ENCODE results near the gene ACAT1. TPM values are rescaled to one million over a fixed set of nuclear protein-coding genes. Genes with fewer than 3 reads are reported as not detected.

The ACAT1 gene
- 114 TPM in 2 replicates for total RNA-seq

GRCh38 chr11:108121274-108122155 lies at the start of gene ACAT1:
ACAT1 (plus strand) TSS chr11:108121567; CDS start chr11:108121607, 40 bp downstream.

Other genes with a start within 250 kb of the ACAT1 start
- not detected in 2 replicates for gene RAB39A, start 193.1 kb upstream of the ACAT1 start, total RNA-seq
- gene CUL5, start 112.7 kb upstream of the ACAT1 start, total RNA-seq, result 40.3 and 45.2 TPM in 2 replicates
- 12.0 and 12.9 TPM in 2 replicates for gene NPAT, start 101.1 kb downstream of the ACAT1 start, total RNA-seq
- gene ATM, start 101.5 kb downstream of the ACAT1 start, total RNA-seq, result 83.8 and 121 TPM in 2 replicates